Stimulated activated effector memory CD8-positive, alpha-beta T cell treated with anti-CD3 and anti-CD28 coated beads, Interleukin-12 subunit alpha, Interleukin-12 subunit beta, amount 100 ng/mL, for 72 hours (primary cell): ENCODE data around the gene USP7.
A peak's percentile ranks its signal among the peaks of the same experiment; 100 is the strongest.

Experiments
- ATAC-seq: fragments of 150-1000 bp; cut with Tn5 transposase; 2 replicates; pipeline ENCODE4 v1.10.0; 2021
- DNase-seq, 2 donors: peaks; one replicate each; pipeline ENCODE4 v3.0.0; 2021 to 2022; ENCODE audit warnings: low spot score in 2 of 2
- H3K27ac Mint-ChIP-seq: one replicate; pipeline ENCODE4 v1.8.0; 2022; ENCODE audit warnings: mild to moderate bottlenecking, mixed read lengths
- H3K36me3 Mint-ChIP-seq: one replicate; pipeline ENCODE4 v1.8.0; 2022; ENCODE audit warnings: mild to moderate bottlenecking, mixed read lengths
- H3K4me1 Mint-ChIP-seq: one replicate; pipeline ENCODE4 v1.8.0; 2022; ENCODE audit warnings: mixed read lengths
- H3K4me3 Mint-ChIP-seq: one replicate; pipeline ENCODE4 v1.8.0; 2022; ENCODE audit warnings: mild to moderate bottlenecking, mixed read lengths
- H3K9me3 Mint-ChIP-seq: one replicate; pipeline ENCODE4 v1.8.0; 2022; ENCODE audit warnings: mixed read lengths

The USP7 gene

GRCh38 chr16:8893426-8893825 lies 70.3 kb downstream of the USP7 start:
- Mint-ChIP-seq H3K9me3 (no peaks in the 10 kb centered on the region), H3K27ac (peak overlapping the region; percentile 73), H3K4me1 (peaks cover 20% of the 10 kb centered on the region), H3K36me3 (peaks cover 94% of the 10 kb centered on the region), H3K4me3 (no peak overlapping the region)
- ATAC-seq: no peak
- DNase-seq: no peak

GRCh38 chr16:8892101-8892575 lies 71.6 kb downstream of the USP7 start:
- no peaks in the 10 kb centered on the region for H3K9me3 Mint-ChIP-seq
- peak overlapping the region; percentile 88 for H3K27ac Mint-ChIP-seq
- peaks cover 92% of the 10 kb centered on the region for H3K36me3 Mint-ChIP-seq
- peak overlapping the region; percentile 38 for H3K4me3 Mint-ChIP-seq
- DNase-seq: no peak
- peak; percentile 36 for ATAC-seq
- peaks cover 32% of the 10 kb centered on the region for H3K4me1 Mint-ChIP-seq

GRCh38 chr16:8890549-8890921 lies 73.2 kb downstream of the USP7 start:
- ATAC-seq (no peak), DNase-seq (peak in 1 of 2 donors; percentile 48)
- H3K9me3 Mint-ChIP-seq: no peaks in the 10 kb centered on the region
- H3K4me1 Mint-ChIP-seq: peaks cover 48% of the 10 kb centered on the region
- H3K36me3 Mint-ChIP-seq: peaks cover 83% of the 10 kb centered on the region
- H3K4me3 Mint-ChIP-seq: peak overlapping the region; percentile 38
- peak overlapping the region; percentile 88 for H3K27ac Mint-ChIP-seq

- peaks cover 83% of the 10 kb centered on the region for H3K36me3 Mint-ChIP-seq
- no peak overlapping the region for H3K4me3 Mint-ChIP-seq
- peaks cover 53% of the 10 kb centered on the region for H3K4me1 Mint-ChIP-seq
- DNase-seq (peak in 1 of 2 donors; percentile 46), ATAC-seq (no peak)
- H3K27ac Mint-ChIP-seq: peak overlapping the region; percentile 88
- no peaks in the 10 kb centered on the region for H3K9me3 Mint-ChIP-seq
These were observed 73.7 kb downstream of the USP7 start for GRCh38 chr16:8889893-8890548.

- H3K9me3 Mint-ChIP-seq: no peaks in the 10 kb centered on the region
- DNase-seq (peak in 1 of 2 donors; percentile 49), ATAC-seq (no peak)
- peaks cover 50% of the 10 kb centered on the region for H3K4me1 Mint-ChIP-seq
- H3K4me3 Mint-ChIP-seq: no peak overlapping the region
- H3K27ac Mint-ChIP-seq: peak overlapping the region; percentile 35
- H3K36me3 Mint-ChIP-seq: peaks cover 76% of the 10 kb centered on the region
These were observed 74.5 kb downstream of the USP7 start for GRCh38 chr16:8888951-8889892.

GRCh38 chr16:8887952-8888560 lies 75.7 kb downstream of the USP7 start:
- DNase-seq (no peak), ATAC-seq (no peak)
- H3K4me3 Mint-ChIP-seq: no peak overlapping the region
- H3K27ac Mint-ChIP-seq: peak overlapping the region; percentile 35
- no peaks in the 10 kb centered on the region for H3K9me3 Mint-ChIP-seq
- peaks cover 45% of the 10 kb centered on the region for H3K4me1 Mint-ChIP-seq
- peaks cover 65% of the 10 kb centered on the region for H3K36me3 Mint-ChIP-seq

GRCh38 chr16:8887431-8887765 lies 76.3 kb downstream of the USP7 start:
- no peaks in the 10 kb centered on the region for H3K9me3 Mint-ChIP-seq
- peaks cover 44% of the 10 kb centered on the region for H3K4me1 Mint-ChIP-seq
- peaks cover 58% of the 10 kb centered on the region for H3K36me3 Mint-ChIP-seq
- H3K27ac Mint-ChIP-seq: peak overlapping the region; percentile 35
- no peak for DNase-seq
- no peak for ATAC-seq
- H3K4me3 Mint-ChIP-seq: no peak overlapping the region

GRCh38 chr16:8886593-8887430 lies 76.9 kb downstream of the USP7 start:
- ATAC-seq: no peak
- H3K4me3 Mint-ChIP-seq: peak overlapping the region; percentile 19

GRCh38 chr16:8885674-8886592 lies 77.8 kb downstream of the USP7 start:
- H3K36me3 Mint-ChIP-seq: peaks cover 44% of the 10 kb centered on the region
- ATAC-seq (peak; percentile 53), DNase-seq (no peak)
- peaks cover 34% of the 10 kb centered on the region for H3K4me1 Mint-ChIP-seq
- H3K27ac Mint-ChIP-seq: peak overlapping the region; percentile 86
- H3K4me3 Mint-ChIP-seq: peak overlapping the region; percentile 19
- H3K9me3 Mint-ChIP-seq: no peaks in the 10 kb centered on the region

More at GRCh38 chr16:8886593-8887430, 76.9 kb downstream of the USP7 start:
- Mint-ChIP-seq H3K27ac (peak overlapping the region; percentile 86), H3K36me3 (peaks cover 52% of the 10 kb centered on the region), H3K9me3 (no peaks in the 10 kb centered on the region), H3K4me1 (peaks cover 39% of the 10 kb centered on the region)
- no peak for DNase-seq

GRCh38 chr16:8882725-8883377 lies 80.9 kb downstream of the USP7 start:
- Mint-ChIP-seq H3K27ac (no peak overlapping the region), H3K9me3 (no peaks in the 10 kb centered on the region), H3K36me3 (peaks cover 19% of the 10 kb centered on the region), H3K4me3 (no peak overlapping the region), H3K4me1 (peaks cover 39% of the 10 kb centered on the region)
- ATAC-seq (no peak), DNase-seq (no peak)

- H3K4me1 Mint-ChIP-seq: peaks cover 32% of the 10 kb centered on the region
- no peak for ATAC-seq
- peaks cover 14% of the 10 kb centered on the region for H3K36me3 Mint-ChIP-seq
- H3K9me3 Mint-ChIP-seq: no peaks in the 10 kb centered on the region
- peak within 1 kb of the TSS; percentile 20 for H3K27ac Mint-ChIP-seq
- no peak for DNase-seq
- H3K4me3 Mint-ChIP-seq: no peak within 1 kb of the TSS
These were observed 81.6 kb downstream of the USP7 start, which contains the start of gene LITAFD for GRCh38 chr16:8882041-8882617. Gene LITAFD (plus strand): TSS chr16:8882351. CDS start chr16:8884356, 2,005 bp downstream.

- peak overlapping the region; percentile 20 for H3K27ac Mint-ChIP-seq
- no peak overlapping the region for H3K4me3 Mint-ChIP-seq
- DNase-seq (no peak), ATAC-seq (no peak)
- no peaks in the 10 kb centered on the region for H3K9me3 Mint-ChIP-seq
- peaks cover 11% of the 10 kb centered on the region for H3K36me3 Mint-ChIP-seq
- H3K4me1 Mint-ChIP-seq: peaks cover 21% of the 10 kb centered on the region
These were observed 82.7 kb downstream of the USP7 start for GRCh38 chr16:8880839-8881510.

GRCh38 chr16:8878523-8878911 lies 85.2 kb downstream of the USP7 start:
- peak overlapping the region; percentile 67 for H3K27ac Mint-ChIP-seq

More at GRCh38 chr16:8878523-8878911, 85.2 kb downstream of the USP7 start:
- ATAC-seq (no peak), DNase-seq (no peak)
- Mint-ChIP-seq H3K36me3 (no peaks in the 10 kb centered on the region), H3K4me3 (no peak overlapping the region), H3K4me1 (peaks cover 10% of the 10 kb centered on the region), H3K9me3 (no peaks in the 10 kb centered on the region)
